A673 (cell line): ENCODE results near the gene TAL2.

Experiments
- EZH2 ChIP-seq: fragments of 200-600 bp; sonication (generic); IDR thresholded peaks from 2 replicates; pipeline ENCODE4 v1.6.1; 2017; ENCODE audit warnings: borderline replicate concordance, low read depth, mild to moderate bottlenecking, mixed read lengths, antibody characterized with exemption, low read length; ENCODE audit not compliant: poor library complexity, severe bottlenecking
- TF ChIP-seq, protein P1 (sequence below): fragments of 300-800, 200-600 bp; sonication (generic); conservative IDR thresholded peaks from 2 replicates; pipeline ENCODE4 v1.5.1; 2017; ENCODE audit warnings: low read depth, mild to moderate bottlenecking, antibody characterized with exemption, low read length, moderate library complexity, mixed read lengths

DNA sequence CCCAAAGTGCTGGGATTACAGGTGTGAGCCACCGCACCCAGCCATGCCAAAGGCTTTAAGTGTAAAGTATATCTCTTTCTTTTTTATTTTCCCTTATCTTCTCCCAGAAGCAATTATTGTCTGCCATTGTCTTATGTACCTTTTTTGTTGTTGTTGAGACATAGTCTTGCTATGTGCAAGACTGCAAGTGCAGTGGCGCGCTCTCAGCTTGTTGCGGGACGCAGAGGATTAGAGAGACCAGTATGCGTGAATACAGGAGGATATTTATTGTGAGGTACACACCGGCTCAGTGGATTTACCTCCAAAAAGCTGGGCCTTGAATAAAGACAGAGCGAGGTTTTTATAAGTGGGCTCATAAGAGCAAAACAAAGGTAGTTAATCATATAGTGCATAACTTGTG, 43.9 kb downstream of the TAL2 start:
- TF ChIP-seq, protein P1, sequence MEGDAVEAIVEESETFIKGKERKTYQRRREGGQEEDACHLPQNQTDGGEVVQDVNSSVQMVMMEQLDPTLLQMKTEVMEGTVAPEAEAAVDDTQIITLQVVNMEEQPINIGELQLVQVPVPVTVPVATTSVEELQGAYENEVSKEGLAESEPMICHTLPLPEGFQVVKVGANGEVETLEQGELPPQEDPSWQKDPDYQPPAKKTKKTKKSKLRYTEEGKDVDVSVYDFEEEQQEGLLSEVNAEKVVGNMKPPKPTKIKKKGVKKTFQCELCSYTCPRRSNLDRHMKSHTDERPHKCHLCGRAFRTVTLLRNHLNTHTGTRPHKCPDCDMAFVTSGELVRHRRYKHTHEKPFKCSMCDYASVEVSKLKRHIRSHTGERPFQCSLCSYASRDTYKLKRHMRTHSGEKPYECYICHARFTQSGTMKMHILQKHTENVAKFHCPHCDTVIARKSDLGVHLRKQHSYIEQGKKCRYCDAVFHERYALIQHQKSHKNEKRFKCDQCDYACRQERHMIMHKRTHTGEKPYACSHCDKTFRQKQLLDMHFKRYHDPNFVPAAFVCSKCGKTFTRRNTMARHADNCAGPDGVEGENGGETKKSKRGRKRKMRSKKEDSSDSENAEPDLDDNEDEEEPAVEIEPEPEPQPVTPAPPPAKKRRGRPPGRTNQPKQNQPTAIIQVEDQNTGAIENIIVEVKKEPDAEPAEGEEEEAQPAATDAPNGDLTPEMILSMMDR = no peak
- no peak for TF ChIP-seq EZH2
